AG09309 (cell line): ENCODE results near the gene BLTP1.

Experiments used
- DNase-seq: peaks from one replicate; pipeline ENCODE4 v3.0.0-alpha.2; 2010; ENCODE audit warnings: low read depth
- H3K4me3 ChIP-seq: 2 replicates; pipeline ENCODE4 v1.5.1; 2011; ENCODE audit warnings: mild to moderate bottlenecking, low read depth, low read length, moderate library complexity; ENCODE audit not compliant: control insufficient read depth
- CTCF ChIP-seq: IDR thresholded peaks from 2 replicates; pipeline ENCODE4 v1.5.1; 2011; ENCODE audit warnings: mild to moderate bottlenecking, low read depth, low read length, inconsistent platforms; ENCODE audit not compliant: insufficient read depth, control insufficient read depth; ENCODE audit errors: missing control alignments

The BLTP1 gene

DNA sequence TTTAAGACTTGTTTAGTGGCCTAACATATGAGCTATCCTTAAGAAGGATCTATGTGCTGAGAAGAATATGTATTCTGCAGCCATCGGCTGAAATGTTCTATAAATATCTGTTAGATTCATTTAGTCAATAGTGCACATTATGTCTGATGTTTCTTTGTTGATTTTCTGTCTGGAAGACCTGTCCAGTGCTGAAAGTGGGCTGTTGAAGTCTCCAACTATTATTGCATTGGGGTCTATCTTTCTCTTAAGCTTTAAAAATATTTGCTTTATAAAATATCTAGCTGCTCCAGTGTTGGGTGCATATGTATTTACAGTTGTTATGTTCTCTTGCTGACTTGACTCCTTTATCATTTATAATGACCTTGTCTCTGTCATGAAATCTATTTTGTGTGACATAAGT lies 9.4 kb upstream of the BLTP1 start:
- no peak for DNase-seq
- H3K4me3 ChIP-seq = no peak overlapping the region
- TF ChIP-seq CTCF = no peak

DNA sequence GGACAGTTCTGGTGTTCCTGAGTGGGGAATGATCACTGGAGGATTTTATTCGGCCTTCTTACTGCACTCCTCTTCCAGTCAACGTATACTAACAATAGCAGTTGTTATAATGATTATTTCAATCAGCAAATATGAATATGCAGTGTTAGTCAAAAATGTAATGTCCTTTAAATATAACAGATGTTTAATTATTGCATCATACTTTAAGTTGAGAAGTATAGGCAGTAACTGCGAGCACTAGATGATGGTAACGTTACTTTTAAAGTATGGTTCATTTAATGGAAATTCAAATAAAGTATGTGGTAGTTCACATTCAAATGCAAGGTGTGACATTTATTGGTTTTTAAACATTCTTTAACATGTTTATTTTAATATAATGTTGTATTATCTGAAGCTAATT lies 5.5 kb upstream of the BLTP1 start:
- H3K4me3 ChIP-seq = no peak overlapping the region
- DNase-seq = no peak
- TF ChIP-seq CTCF = no peak

DNA sequence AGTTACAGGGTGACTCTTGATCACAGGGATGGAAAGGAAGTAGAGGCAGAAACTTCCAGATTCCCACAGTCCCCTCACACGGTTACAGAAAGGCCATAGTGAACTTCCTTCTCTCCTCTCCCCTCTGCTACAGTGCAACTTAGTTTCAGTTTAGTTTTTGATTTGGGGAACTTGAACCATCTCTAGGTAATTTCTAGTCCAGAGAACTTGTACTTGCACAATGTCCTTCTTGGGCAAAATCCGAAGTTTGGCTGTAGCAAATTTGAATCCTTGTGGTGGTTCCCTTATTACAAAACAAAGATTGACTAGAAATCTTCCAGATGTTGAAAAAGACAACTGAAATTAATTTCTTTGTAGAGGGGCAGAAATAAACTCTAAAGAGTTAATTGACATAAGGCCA lies 1.2 kb upstream of the BLTP1 start:
- TF ChIP-seq CTCF = no peak
- H3K4me3 ChIP-seq = no peak overlapping the region

DNA sequence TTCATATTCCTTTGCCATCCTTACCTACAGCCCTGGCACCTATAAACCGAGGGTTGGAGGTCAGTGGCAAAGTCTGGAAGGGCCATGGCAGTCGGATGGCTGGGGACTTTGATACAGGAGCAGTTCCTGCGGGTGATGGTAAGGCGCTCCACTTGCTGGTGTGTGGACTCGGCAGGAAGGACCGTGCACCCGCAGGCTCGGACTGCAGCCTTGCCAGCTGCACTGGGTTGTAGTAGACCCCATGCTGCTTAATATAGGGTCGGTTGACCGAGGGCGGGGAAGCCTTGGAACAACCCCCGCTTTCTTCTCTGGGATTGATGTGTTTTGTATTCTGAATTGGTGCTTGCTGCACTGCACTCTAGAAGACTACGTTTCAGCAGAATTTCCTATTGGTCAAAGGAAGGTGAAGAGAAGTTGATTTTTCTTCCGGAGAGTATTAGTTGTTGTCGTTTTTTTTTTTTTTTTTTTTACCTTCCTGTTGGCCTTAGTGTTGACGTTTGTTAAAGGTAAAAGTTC lies 638 bp downstream of the BLTP1 start:
- no peak for DNase-seq
- H3K4me3 ChIP-seq = peak overlapping the region; percentile 98
- TF ChIP-seq CTCF = no peak

More for the DNA sequence above, 1.2 kb upstream of the BLTP1 start:
- DNase-seq = no peak

GRCh38 chr4:122156819-122157218 lies 4.7 kb downstream of the BLTP1 start:
- no peak for TF ChIP-seq CTCF
- DNase-seq = no peak
- no peak overlapping the region for H3K4me3 ChIP-seq

DNA sequence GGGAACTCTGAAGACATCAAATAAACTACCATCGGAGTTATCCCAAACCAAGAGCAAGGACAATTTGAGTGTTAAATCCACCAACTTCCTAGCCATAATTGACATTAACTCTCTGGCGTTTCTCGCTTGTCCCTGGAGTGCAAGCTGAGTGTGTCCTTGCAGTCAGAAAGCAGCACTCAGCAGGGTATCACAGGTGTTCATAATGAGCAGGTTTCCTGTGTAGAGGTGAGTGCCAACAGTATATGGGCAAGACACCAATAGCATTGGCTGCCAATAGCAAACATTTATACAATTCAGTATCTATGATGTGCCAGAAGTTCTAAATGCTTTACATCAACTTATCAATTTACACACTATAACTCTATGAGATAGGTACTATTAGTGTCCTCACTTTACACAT lies 11.2 kb downstream of the BLTP1 start:
- H3K4me3 ChIP-seq = no peak overlapping the region
- no peak for DNase-seq
- TF ChIP-seq CTCF = no peak

GRCh38 chr4:122163767-122164166 lies 11.6 kb downstream of the BLTP1 start:
- DNase-seq = no peak
- TF ChIP-seq CTCF = no peak
- no peak overlapping the region for H3K4me3 ChIP-seq
